IPS DF 6.9 (cell line): ENCODE measurements around the gene ATP5F1D.

Experiments used
- DNase-seq: peaks from one replicate; pipeline ENCODE4 v3.0.0-alpha.2; 2013; ENCODE audit warnings: low read depth, low spot score
- H3K27ac ChIP-seq: one replicate; pipeline ENCODE4 v1.5.1; 2013; ENCODE audit warnings: low read length, control low read depth
- H3K27me3 ChIP-seq: 2 replicates; pipeline ENCODE4 v1.6.1; 2013; ENCODE audit warnings: mild to moderate bottlenecking, low read length; ENCODE audit not compliant: control insufficient read depth, insufficient read depth
- H3K36me3 ChIP-seq: 2 replicates; pipeline ENCODE4 v1.6.1; 2013; ENCODE audit warnings: low read length; ENCODE audit not compliant: control insufficient read depth, insufficient read depth
- H3K4me1 ChIP-seq: 2 replicates; pipeline ENCODE4 v1.6.1; 2013; ENCODE audit warnings: low read length; ENCODE audit not compliant: control insufficient read depth, insufficient read depth
- H3K4me3 ChIP-seq: 2 replicates; pipeline ENCODE4 v1.5.1; 2013; ENCODE audit warnings: mild to moderate bottlenecking, low read length
- H3K9me3 ChIP-seq: 2 replicates; pipeline ENCODE4 v1.6.1; 2013; ENCODE audit warnings: low read length, inconsistent platforms; ENCODE audit not compliant: control insufficient read depth, insufficient read depth
- WGBS: extraction: QIAGEN DNeasy Blood & Tissue Kit; methylation state at CpG from one replicate; pipeline ENCODE4 v1.1.7; 2013; ENCODE audit warnings: mixed read lengths, missing lambda C conversion rate; ENCODE audit not compliant: insufficient read length, insufficient coverage; 5-methylcytosine and 5-hydroxymethylcytosine counted together

Gene ATP5F1D

GRCh38 chr19:1279782-1280341 is 38.3 kb downstream of the ATP5F1D start:
- peaks cover 1% of the 10 kb centered on the region; the same call in 1 of the 2 replicates for H3K4me1 ChIP-seq
- 0 out of 2 replicates have a peak, but pooled peaks cover 2% of the 10 kb centered on the region for H3K27me3 ChIP-seq
- WGBS: no CpG with 5 or more reads among the region's 10 CpGs
- DNase-seq: no peak
- no peak overlapping the region for H3K27ac ChIP-seq
- H3K4me3 ChIP-seq: no peak overlapping the region
- no peaks in the 10 kb centered on the region for H3K9me3 ChIP-seq
- H3K36me3 ChIP-seq: peaks cover 8% of the 10 kb centered on the region

DNA sequence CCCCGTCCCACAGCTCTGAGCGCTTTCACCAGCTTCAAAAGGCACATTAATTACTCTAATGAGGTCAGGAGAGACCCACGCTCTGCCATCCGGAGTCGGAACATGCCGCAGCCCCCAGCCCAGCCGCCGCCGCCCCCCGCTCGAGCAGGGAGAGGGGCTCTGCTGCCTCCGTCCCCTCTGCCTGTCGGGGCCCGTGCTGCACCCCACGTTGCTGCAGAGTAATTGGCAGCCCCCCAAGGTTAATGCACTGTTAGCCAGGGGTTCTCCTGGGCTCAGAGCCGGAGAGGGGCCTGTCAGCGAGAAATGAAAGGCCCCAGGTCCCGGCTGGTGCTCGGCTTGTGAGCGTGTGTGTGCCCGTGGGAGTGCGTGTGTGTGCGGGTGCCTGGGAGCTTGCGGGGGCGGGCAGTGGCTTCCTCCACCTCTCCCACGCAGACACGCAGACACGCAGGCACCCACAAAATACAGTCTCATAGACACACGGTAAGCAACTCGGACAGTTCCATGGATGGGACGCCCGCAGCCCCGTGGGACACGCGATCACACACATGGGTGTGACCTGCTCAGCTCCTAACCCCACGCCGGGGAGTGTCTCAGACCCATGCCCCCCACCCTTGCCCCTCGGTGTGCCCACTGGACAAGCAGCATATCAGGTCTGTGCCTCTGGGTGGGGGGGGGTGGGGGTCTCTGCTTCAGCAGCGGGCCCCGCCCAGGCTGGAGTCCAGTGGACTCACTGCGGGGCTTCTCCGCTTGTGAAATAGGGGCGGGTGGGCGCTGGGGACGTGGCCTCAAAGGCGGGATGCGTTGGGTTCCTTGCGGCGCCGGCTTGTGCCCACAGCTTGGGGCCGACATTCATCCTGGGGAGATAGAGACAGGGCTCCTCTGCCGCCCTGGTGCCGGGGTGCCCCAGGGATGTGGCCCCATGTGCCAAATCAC is 39.4 kb downstream of the ATP5F1D start:
- H3K4me3 ChIP-seq: no peak overlapping the region
- H3K9me3 ChIP-seq: no peaks in the 10 kb centered on the region
- H3K27me3 ChIP-seq: peaks cover 5% of the 10 kb centered on the region; the same call in 1 of the 2 replicates
- H3K4me1 ChIP-seq: peaks cover 1% of the 10 kb centered on the region; the same call in 1 of the 2 replicates
- WGBS: no CpG with 5 or more reads among the region's 53 CpGs
- peaks cover 8% of the 10 kb centered on the region; the same call in 1 of the 2 replicates for H3K36me3 ChIP-seq
- H3K27ac ChIP-seq: no peak overlapping the region
- DNase-seq: no peak

DNA sequence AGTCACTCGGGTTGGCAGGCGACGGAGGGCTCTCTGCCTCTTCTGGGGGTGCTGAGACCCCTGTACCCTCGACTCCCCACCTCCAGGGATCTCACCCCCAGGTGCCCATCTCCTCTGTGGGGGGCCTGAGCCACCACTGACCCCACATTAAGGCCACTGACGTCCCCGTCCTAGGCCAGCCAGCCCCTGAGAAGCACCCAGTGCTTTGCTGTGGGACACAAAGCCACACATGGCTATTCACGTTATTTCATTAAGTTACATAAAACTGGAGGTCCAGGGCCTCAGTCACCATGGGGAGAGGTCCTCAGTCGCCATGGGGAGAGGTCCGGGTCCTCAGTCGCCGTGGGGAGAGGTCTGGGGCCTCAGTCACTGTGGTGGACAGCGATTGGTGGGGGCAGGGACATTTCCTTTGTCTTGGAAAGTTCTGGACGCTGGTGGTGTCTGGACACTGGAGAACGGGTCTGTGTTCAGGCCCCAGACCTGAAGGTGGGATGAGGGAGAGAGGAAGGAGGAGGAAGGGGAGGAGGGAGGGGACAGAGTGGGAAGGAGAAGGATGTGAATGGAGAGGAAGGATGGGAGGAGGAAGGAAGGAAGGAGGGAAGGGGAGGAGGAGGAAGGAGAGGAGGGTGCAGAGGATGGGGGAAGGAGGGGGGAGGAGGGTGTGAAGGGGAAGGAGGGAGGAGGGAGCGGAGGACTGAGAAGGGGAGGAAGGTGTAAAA is 40.2 kb downstream of the ATP5F1D start:
- WGBS: 100% methylated on average over 1 of the region's 15 CpGs
- DNase-seq: no peak
- Histone ChIP-seq H3K27me3 (peaks cover 5% of the 10 kb centered on the region; the same call in 1 of the 2 replicates), H3K36me3 (peaks cover 8% of the 10 kb centered on the region; the same call in 1 of the 2 replicates), H3K4me3 (no peak overlapping the region), H3K9me3 (no peaks in the 10 kb centered on the region), H3K4me1 (peaks cover 1% of the 10 kb centered on the region), H3K27ac (no peak overlapping the region)

GRCh38 chr19:1282588-1283206 is 41.1 kb downstream of the ATP5F1D start:
- no peak overlapping the region for H3K27ac ChIP-seq
- DNase-seq: no peak
- peaks cover 8% of the 10 kb centered on the region; the same call in 1 of the 2 replicates for H3K36me3 ChIP-seq
- H3K9me3 ChIP-seq: no peaks in the 10 kb centered on the region
- H3K4me3 ChIP-seq: no peak overlapping the region
- peaks cover 1% of the 10 kb centered on the region for H3K4me1 ChIP-seq
- peaks cover 5% of the 10 kb centered on the region; the same call in 1 of the 2 replicates for H3K27me3 ChIP-seq
- WGBS: no CpG with 5 or more reads among the region's 18 CpGs

DNA sequence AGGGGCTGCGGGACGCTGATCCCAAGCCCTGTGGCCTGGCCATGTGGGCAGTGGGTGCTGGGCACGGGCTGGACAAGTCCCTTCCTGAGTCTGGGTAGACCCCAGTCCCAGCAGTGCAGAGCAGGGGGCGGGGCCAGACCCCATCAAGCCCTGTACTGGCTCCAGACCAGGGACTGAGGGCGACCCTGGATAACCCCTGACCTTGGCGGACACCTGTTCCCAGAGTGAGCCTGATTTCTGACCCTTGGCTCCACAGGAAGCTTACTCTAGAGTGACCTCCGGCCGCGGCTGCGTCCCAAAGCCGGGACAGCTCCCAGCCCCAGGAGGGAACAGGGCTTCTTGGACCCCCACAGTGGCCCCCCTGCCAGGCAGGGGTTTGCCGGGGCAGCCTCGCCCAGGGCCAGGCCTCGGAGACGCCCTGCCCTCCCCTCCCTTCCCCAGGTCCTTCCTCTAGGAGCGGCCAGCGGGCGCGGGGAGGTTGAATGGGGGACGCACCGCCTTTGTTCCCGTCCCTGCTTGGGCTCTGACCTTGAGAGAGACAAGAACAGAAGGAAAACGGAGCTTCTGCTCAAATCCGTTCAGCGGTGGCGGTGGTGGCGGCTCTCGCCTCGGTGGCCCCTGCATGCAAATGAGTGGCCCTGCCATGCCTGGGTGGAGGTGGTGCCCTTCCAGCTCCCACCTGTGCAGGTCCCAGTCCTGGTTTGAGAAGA is 41.8 kb downstream of the ATP5F1D start:
- DNase-seq: no peak
- peaks cover 1% of the 10 kb centered on the region for H3K4me1 ChIP-seq
- peaks cover 8% of the 10 kb centered on the region; the same call in 1 of the 2 replicates for H3K36me3 ChIP-seq
- no peak overlapping the region for H3K4me3 ChIP-seq
- no CpG with 5 or more reads among the region's 29 CpGs for WGBS
- peaks cover 5% of the 10 kb centered on the region; the same call in 1 of the 2 replicates for H3K27me3 ChIP-seq
- no peak overlapping the region for H3K27ac ChIP-seq
- no peaks in the 10 kb centered on the region for H3K9me3 ChIP-seq

GRCh38 chr19:1283917-1284292 is 42.4 kb downstream of the ATP5F1D start:
- Histone ChIP-seq H3K36me3 (peaks cover 6% of the 10 kb centered on the region; the same call in 1 of the 2 replicates), H3K27ac (no peak overlapping the region), H3K4me3 (no peak overlapping the region), H3K9me3 (no peaks in the 10 kb centered on the region), H3K4me1 (peaks cover 1% of the 10 kb centered on the region), H3K27me3 (peaks cover 5% of the 10 kb centered on the region; the same call in 1 of the 2 replicates)
- DNase-seq: no peak
- no CpG with 5 or more reads among the region's 12 CpGs for WGBS

DNA sequence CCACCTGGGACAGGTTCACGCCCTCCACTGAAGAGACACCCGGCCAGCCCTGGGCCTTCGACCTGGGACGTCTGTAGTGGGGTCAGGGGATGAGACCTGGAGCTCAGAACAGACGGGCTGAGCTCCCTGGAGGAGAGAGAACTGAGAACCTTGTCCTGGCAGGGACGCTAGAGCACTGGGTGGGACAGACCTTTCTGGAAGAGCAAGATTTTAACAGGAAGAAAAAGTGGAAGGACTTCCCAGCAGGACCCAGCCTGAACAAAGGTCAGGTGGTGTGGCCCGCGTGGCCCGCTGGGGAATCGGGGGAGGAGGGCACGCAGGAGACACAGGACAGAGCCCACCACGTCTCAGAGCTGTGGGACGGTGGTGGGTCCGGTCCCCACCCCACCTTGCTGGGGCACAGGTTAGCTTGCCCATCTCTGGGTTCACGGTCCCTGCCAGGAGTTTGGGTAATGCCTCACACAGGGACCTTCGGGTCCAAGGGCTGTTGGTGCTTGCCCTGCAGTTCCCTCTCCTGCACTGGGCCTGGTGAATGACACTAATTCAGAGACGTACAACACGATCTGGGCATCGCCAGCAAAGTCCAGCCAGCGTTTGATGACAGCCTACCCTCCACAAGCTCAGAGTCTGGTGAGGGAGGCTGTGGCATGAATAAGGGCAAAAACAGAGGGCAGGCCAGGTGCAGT is 42.9 kb downstream of the ATP5F1D start:
- peaks cover 2% of the 10 kb centered on the region; the same call in 1 of the 2 replicates for H3K36me3 ChIP-seq
- no peak overlapping the region for H3K27ac ChIP-seq
- peaks cover 1% of the 10 kb centered on the region for H3K4me1 ChIP-seq
- DNase-seq: no peak
- no peak overlapping the region for H3K4me3 ChIP-seq
- no CpG with 5 or more reads among the region's 20 CpGs for WGBS
- no peaks in the 10 kb centered on the region for H3K9me3 ChIP-seq
- peaks cover 5% of the 10 kb centered on the region; the same call in 1 of the 2 replicates for H3K27me3 ChIP-seq

- Histone ChIP-seq H3K4me3 (peak overlapping the region; percentile 49; the same call in 1 of the 2 replicates), H3K4me1 (no peaks in the 10 kb centered on the region; the same call in 1 of the 2 replicates), H3K36me3 (peaks cover 2% of the 10 kb centered on the region; the same call in 1 of the 2 replicates), H3K27ac (no peak overlapping the region), H3K9me3 (no peaks in the 10 kb centered on the region), H3K27me3 (peaks cover 5% of the 10 kb centered on the region; the same call in 1 of the 2 replicates)
- no peak for DNase-seq
- whole genome bisulfite sequencing: no CpG with 5 or more reads among the region's 51 CpGs
Measured at GRCh38 chr19:1284979-1285736, 43.6 kb downstream of the ATP5F1D start.
